Fibroblast of skin of abdomen (primary cell): Measurements from ENCODE around the gene OR8H3. TPM values are rescaled to one million over a fixed set of nuclear protein-coding genes. Genes with fewer than 3 reads are reported as not detected.
"Not testable (repeated sequence)": the region's sequence is repeated elsewhere in the genome, so short reads cannot be mapped to it uniquely, and the experiment has no call there.

ENCODE experiments used
- DNase-seq: peaks from one replicate; pipeline ENCODE4 v3.0.0-alpha.2; 2013
- polyA plus RNA-seq, 2 experiments: library from polyadenylated mRNA; unstranded; fragments of 120-200 nt; gene quantifications; one replicate each; pipeline ENCODE4 v1.2.1, GENCODE V29; 2013; ENCODE audit not compliant: insufficient read length in 2 of 2

OR8H3 gene
- polyA plus RNA-seq (2013, experiment 1 of 2; ENCODE audit: insufficient read length): not detected
- polyA plus RNA-seq (2013, experiment 2 of 2; ENCODE audit: insufficient read length): not detected

GRCh38 chr11:56122073-56122472 lies at the start of gene OR8H3:
Gene OR8H3, plus strand, starts transcription at chr11:56122373. Its CDS starts 0 bp downstream, at chr11:56122373.
- no peak for DNase-seq

GRCh38 chr11:56089697-56090096 lies 32.5 kb upstream of the OR8H3 start:
- DNase-seq: no peak

- no peak for DNase-seq
These were observed 29.2 kb upstream of the OR8H3 start, which contains the start of gene OR8I2 for GRCh38 chr11:56093008-56093407. Gene OR8I2, plus strand, starts transcription at chr11:56093308. Its CDS starts 0 bp downstream, at chr11:56093308.

- DNase-seq: no peak
These were observed 18.9 kb upstream of the OR8H3 start, which contains the start of gene OR8H2 for GRCh38 chr11:56103210-56103737. Gene OR8H2, plus strand, starts transcription at chr11:56103687. Its CDS starts 1,356 bp downstream, at chr11:56105043.

GRCh38 chr11:56140151-56140661 lies 18.0 kb downstream of the OR8H3 start, which contains the start of gene OR8J3:
Gene OR8J3, minus strand, starts transcription at chr11:56140201. Its CDS starts 2,483 bp downstream, at chr11:56137718.
- no peak for DNase-seq

GRCh38 chr11:56143681-56144080 lies 21.5 kb downstream of the OR8H3 start:
- not testable (repeated sequence) for DNase-seq

- DNase-seq: no peak
These were observed 29.2 kb downstream of the OR8H3 start for GRCh38 chr11:56151376-56151775.

GRCh38 chr11:56152333-56152732 lies 30.2 kb downstream of the OR8H3 start:
- no peak for DNase-seq

- no peak for DNase-seq
These were observed 38.0 kb downstream of the OR8H3 start, which contains the start of gene OR8K5 for GRCh38 chr11:56160217-56160616. Gene OR8K5, minus strand, starts transcription at chr11:56160317. Its CDS starts 0 bp downstream, at chr11:56160317.

- no peak for DNase-seq
These were observed 41.6 kb downstream of the OR8H3 start for GRCh38 chr11:56163804-56164203.

- DNase-seq: no peak
These were observed 50.2 kb downstream of the OR8H3 start for GRCh38 chr11:56172256-56172830.
